Endothelial cell (in vitro differentiated cells): ENCODE measurements around the gene DCUN1D3. TPM values are rescaled to one million over a fixed set of nuclear protein-coding genes. Genes with fewer than 3 reads are reported as not detected.

ENCODE experiments used
- DNase-seq: peaks from one replicate; pipeline ENCODE4 v3.0.0; 2021; ENCODE audit warnings: low spot score
- H3K27ac Mint-ChIP-seq: one replicate; pipeline ENCODE4 v1.8.0; 2021; ENCODE audit warnings: mixed read lengths, inconsistent platforms; ENCODE audit not compliant: unreplicated experiment
- H3K27me3 Mint-ChIP-seq: one replicate; pipeline ENCODE4 v1.8.0; 2021; ENCODE audit warnings: mild to moderate bottlenecking, moderate library complexity, mixed read lengths, inconsistent platforms; ENCODE audit not compliant: unreplicated experiment
- H3K36me3 Mint-ChIP-seq: one replicate; pipeline ENCODE4 v1.8.0; 2021; ENCODE audit warnings: mild to moderate bottlenecking, low read depth, mixed read lengths, inconsistent platforms; ENCODE audit not compliant: unreplicated experiment
- H3K4me1 Mint-ChIP-seq: one replicate; pipeline ENCODE4 v1.8.0; 2021; ENCODE audit warnings: mild to moderate bottlenecking, mixed read lengths, inconsistent platforms; ENCODE audit not compliant: unreplicated experiment
- H3K4me3 Mint-ChIP-seq: one replicate; pipeline ENCODE4 v1.8.0; 2021; ENCODE audit warnings: mild to moderate bottlenecking, mixed read lengths, inconsistent platforms; ENCODE audit not compliant: unreplicated experiment
- H3K9me3 Mint-ChIP-seq: one replicate; pipeline ENCODE4 v1.8.0; 2021; ENCODE audit warnings: mixed read lengths, inconsistent platforms; ENCODE audit not compliant: unreplicated experiment
- total RNA-seq: library from RNA; stranded (reverse); fragmentation: NEBNext Ultra II Directional; extraction: Animal tissue kit (Norgen Biotek cat#: 25700); gene quantifications from one replicate; pipeline ENCODE4 v1.2.1, GENCODE V29; 2021; ENCODE audit not compliant: unreplicated experiment
- TF ChIP-seq, protein P1 (sequence below): fragments of 200-600 bp; sonication (generic); IDR thresholded peaks from one replicate; pipeline ENCODE4 v1.5.0; 2021; ENCODE audit warnings: antibody characterized with exemption; ENCODE audit not compliant: unreplicated experiment

DCUN1D3 gene
- total RNA-seq, 1 donor from 2014 or later = 17.2 TPM

DNA sequence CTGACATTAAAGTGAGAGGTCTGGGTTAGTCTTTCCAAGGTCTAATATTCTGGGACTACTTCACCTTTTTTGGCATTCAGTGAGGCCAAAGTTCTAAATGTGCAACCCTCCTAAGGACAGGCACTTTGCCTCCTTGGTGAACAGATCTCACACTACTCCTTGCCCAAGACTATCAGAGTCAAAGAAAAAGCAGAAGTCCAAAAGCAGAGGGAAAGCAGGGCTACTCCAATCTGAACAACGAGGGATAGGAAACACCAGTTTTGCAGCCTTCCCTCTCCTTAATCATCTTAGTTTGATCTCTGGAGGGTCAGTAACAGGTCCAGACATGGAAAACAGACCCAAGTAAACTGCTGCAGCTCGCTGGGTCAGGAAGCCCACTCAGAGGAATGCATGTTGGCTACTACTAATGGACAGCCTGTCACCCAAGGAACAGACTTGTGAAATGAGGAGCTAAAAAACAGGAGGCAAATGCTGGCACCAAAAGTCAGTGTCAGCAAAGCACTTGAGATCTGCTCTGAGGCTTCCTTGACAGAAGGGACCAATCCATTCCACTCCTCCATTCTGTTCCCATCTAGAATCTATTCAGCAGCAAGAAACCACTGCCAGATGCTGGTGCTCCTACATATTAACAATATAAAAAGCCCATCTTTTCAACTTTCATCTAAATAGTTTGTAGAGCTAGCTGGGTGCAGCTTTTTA is 29.9 kb downstream of the DCUN1D3 start:
- Mint-ChIP-seq H3K4me3 (no peak overlapping the region), H3K9me3 (no peaks in the 10 kb centered on the region), H3K27ac (peak overlapping the region; percentile 11), H3K27me3 (peaks cover 3% of the 10 kb centered on the region), H3K4me1 (peaks cover 72% of the 10 kb centered on the region), H3K36me3 (peaks cover 9% of the 10 kb centered on the region)
- DNase-seq = no peak
- TF ChIP-seq, protein P1, sequence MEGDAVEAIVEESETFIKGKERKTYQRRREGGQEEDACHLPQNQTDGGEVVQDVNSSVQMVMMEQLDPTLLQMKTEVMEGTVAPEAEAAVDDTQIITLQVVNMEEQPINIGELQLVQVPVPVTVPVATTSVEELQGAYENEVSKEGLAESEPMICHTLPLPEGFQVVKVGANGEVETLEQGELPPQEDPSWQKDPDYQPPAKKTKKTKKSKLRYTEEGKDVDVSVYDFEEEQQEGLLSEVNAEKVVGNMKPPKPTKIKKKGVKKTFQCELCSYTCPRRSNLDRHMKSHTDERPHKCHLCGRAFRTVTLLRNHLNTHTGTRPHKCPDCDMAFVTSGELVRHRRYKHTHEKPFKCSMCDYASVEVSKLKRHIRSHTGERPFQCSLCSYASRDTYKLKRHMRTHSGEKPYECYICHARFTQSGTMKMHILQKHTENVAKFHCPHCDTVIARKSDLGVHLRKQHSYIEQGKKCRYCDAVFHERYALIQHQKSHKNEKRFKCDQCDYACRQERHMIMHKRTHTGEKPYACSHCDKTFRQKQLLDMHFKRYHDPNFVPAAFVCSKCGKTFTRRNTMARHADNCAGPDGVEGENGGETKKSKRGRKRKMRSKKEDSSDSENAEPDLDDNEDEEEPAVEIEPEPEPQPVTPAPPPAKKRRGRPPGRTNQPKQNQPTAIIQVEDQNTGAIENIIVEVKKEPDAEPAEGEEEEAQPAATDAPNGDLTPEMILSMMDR = no peak

DNA sequence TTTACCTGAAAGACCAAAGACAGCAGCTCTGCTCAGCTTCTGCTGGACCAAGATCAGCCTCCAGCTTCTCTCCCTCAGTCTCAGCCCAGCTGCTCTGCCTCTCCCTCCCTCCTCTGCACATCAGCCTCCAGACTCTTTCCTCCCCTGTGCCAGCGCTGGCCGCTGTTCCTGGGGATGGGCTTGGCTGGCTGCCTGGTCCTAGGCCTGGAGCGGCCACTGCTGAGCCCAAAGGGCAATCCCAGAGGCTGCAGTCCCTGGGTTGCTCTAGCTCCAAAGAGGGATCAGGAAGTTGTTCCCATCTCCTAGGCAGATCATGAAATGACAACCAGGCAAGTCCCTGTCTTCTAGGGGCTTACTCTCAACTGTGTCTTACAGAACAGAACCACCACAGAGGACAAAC is 31.3 kb downstream of the DCUN1D3 start:
- TF ChIP-seq, protein P1 = no peak
- H3K4me3 Mint-ChIP-seq = no peak overlapping the region
- H3K9me3 Mint-ChIP-seq = no peaks in the 10 kb centered on the region
- H3K36me3 Mint-ChIP-seq = peaks cover 9% of the 10 kb centered on the region
- no peak for DNase-seq
- H3K27ac Mint-ChIP-seq = no peak overlapping the region
- H3K4me1 Mint-ChIP-seq = peaks cover 65% of the 10 kb centered on the region
- H3K27me3 Mint-ChIP-seq = peaks cover 3% of the 10 kb centered on the region

DNA sequence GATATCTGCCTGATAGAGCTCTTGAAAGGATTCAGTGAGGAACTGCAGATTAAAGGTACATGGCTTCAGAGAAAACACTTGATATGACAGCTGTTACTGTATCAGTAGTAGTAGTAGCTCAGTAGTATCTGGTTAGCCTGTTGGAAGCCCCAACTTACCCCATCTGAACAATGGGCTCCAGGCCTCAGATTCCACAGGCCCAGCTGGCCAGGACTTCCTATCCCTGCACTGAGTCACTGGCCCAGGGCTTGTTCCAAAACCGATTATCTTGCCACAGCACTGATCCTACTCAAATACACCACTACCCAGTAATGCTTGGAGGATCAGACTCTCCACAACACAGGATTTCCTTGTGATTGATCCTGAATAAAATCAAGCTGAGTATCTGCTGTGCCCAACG is 32.6 kb downstream of the DCUN1D3 start:
- Mint-ChIP-seq H3K4me1 (peaks cover 54% of the 10 kb centered on the region), H3K27ac (no peak overlapping the region), H3K4me3 (no peak overlapping the region), H3K27me3 (peaks cover 3% of the 10 kb centered on the region), H3K36me3 (peaks cover 9% of the 10 kb centered on the region), H3K9me3 (no peaks in the 10 kb centered on the region)
- DNase-seq = no peak
- TF ChIP-seq, protein P1 = no peak

DNA sequence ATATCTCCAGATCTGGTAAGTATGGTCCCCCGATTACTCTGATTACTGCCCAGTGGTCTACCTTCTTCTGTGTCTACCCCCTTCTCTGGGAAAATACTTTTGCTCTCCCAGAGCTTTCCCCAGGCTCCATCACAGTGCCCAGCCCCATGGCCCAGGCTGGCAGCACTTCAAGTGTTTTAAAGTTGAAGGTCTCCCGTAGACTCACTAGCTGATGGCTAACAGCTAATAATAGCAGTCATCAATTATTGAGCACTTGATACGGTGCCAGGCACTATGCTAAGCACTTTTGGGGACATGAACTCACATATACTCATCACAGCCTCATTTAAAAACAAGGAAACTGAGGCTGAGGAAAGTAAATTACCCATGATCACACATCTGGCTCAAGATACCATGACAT is 33.4 kb downstream of the DCUN1D3 start:
- H3K36me3 Mint-ChIP-seq = peaks cover 14% of the 10 kb centered on the region
- H3K27ac Mint-ChIP-seq = no peak overlapping the region
- DNase-seq = no peak
- peaks cover 3% of the 10 kb centered on the region for H3K27me3 Mint-ChIP-seq
- H3K4me3 Mint-ChIP-seq = no peak overlapping the region
- H3K4me1 Mint-ChIP-seq = peaks cover 46% of the 10 kb centered on the region
- no peaks in the 10 kb centered on the region for H3K9me3 Mint-ChIP-seq
- TF ChIP-seq, protein P1 = no peak

DNA sequence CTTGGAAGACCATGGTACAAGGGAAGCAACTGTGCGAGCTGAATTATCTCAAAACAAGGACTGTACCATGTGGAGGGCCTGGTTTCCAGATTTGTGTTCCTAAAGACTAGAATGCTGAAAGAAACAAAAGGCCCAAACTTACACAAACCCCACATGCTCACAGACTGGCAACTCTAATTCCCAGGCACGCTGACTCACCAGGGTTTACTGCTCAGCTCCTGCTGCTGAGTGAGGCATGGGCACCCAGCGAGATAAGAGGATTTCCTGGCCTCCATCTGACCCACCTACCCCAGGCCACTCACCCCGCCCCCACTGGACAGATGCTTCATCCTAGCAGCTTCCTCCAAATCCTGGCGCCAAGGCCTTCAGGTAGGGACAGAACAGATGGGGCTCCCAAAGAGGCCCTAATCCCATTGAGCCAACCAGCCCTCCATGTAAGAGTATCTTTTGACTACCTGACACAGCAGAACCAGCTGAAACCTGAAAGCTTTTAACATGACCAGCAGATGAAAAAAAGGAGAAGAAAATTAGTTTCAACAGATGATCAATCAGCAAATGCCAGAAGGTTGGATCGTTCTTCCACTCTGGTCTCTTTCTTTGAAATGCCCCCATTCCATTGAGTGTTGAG is 33.9 kb downstream of the DCUN1D3 start:
- Mint-ChIP-seq H3K4me1 (peaks cover 43% of the 10 kb centered on the region), H3K36me3 (peaks cover 14% of the 10 kb centered on the region), H3K4me3 (no peak overlapping the region), H3K27ac (peak overlapping the region; percentile 45), H3K27me3 (peaks cover 3% of the 10 kb centered on the region), H3K9me3 (no peaks in the 10 kb centered on the region)
- TF ChIP-seq, protein P1 = no peak
- DNase-seq = no peak
